Neural cell (in vitro differentiated cells): Measurements from ENCODE around the gene ACVRL1.

Source experiments
- CTCF ChIP-seq: fragments of 450-650 bp; IDR thresholded peaks from 2 replicates; pipeline ENCODE4 v1.5.1; 2014; ENCODE audit warnings: antibody characterized with exemption, mild to moderate bottlenecking, moderate library complexity; ENCODE audit not compliant: poor library complexity, severe bottlenecking
- EP300 ChIP-seq: fragments of 450-650 bp; conservative IDR thresholded peaks from 2 replicates; pipeline ENCODE4 v1.6.1; 2014; ENCODE audit warnings: antibody characterized with exemption, mild to moderate bottlenecking, moderate library complexity; ENCODE audit not compliant: poor library complexity, severe bottlenecking
- EZH2 ChIP-seq: fragments of 200-600, 300-800 bp; shearing (Covaris generic), sonication (generic); IDR thresholded peaks from 2 replicates; pipeline ENCODE4 v1.6.1; 2014; ENCODE audit warnings: antibody characterized with exemption, low read length, borderline replicate concordance, mild to moderate bottlenecking; ENCODE audit not compliant: insufficient read depth, poor library complexity, severe bottlenecking
- RAD21 ChIP-seq: fragments of 450-650 bp; conservative IDR thresholded peaks from 2 replicates; pipeline ENCODE4 v1.6.1; 2014; ENCODE audit warnings: antibody characterized with exemption, mild to moderate bottlenecking, moderate library complexity
- TAF1 ChIP-seq: IDR thresholded peaks from 2 replicates; pipeline ENCODE4 v1.6.1; 2012; ENCODE audit warnings: low read depth

- TF ChIP-seq TAF1, result no peak
- no peak for TF ChIP-seq EP300
- no peak for TF ChIP-seq CTCF
- TF ChIP-seq EZH2, result no peak
- TF ChIP-seq RAD21, result no peak
Observed at GRCh38 chr12:51954561-51955361, 47.5 kb downstream of the ACVRL1 start.
